HG03045 (cell line): Measurements from ENCODE around the gene PLEKHM3.
A peak's percentile ranks its signal among the peaks of the same experiment; 100 is the strongest.
"Not testable (repeated sequence)": the region's sequence is repeated elsewhere in the genome, so short reads cannot be mapped to it uniquely, and the experiment has no call there.

Experiments used
- ATAC-seq: cut with Tn5 transposase; IDR thresholded peaks from one replicate; pipeline ENCODE4 v1.9.1; 2021; ENCODE audit warnings: mild to moderate bottlenecking, moderate library complexity; ENCODE audit not compliant: unreplicated experiment

PLEKHM3 gene

GRCh38 chr2:207833251-207833751 lies 192.0 kb downstream of the PLEKHM3 start:
- peak; percentile 90 for ATAC-seq

- ATAC-seq = no peak
Observed at GRCh38 chr2:207831584-207832248, 193.6 kb downstream of the PLEKHM3 start.

GRCh38 chr2:207830778-207831438 lies 194.4 kb downstream of the PLEKHM3 start:
- no peak for ATAC-seq

GRCh38 chr2:207828361-207829057 lies 196.8 kb downstream of the PLEKHM3 start:
- no peak for ATAC-seq

GRCh38 chr2:207825978-207826377 lies 199.3 kb downstream of the PLEKHM3 start:
- ATAC-seq = no peak

- ATAC-seq = no peak
Observed at GRCh38 chr2:207825045-207825954, 200.0 kb downstream of the PLEKHM3 start.

GRCh38 chr2:207823865-207824264 lies 201.5 kb downstream of the PLEKHM3 start:
- ATAC-seq = no peak

- ATAC-seq = no peak
Observed at GRCh38 chr2:207819839-207820784, 205.2 kb downstream of the PLEKHM3 start.

GRCh38 chr2:207819021-207819797 lies 206.1 kb downstream of the PLEKHM3 start:
- ATAC-seq = no peak

- no peak for ATAC-seq
Observed at GRCh38 chr2:207816546-207816945, 208.8 kb downstream of the PLEKHM3 start.

GRCh38 chr2:207815254-207815653 lies 210.1 kb downstream of the PLEKHM3 start:
- ATAC-seq = no peak

- ATAC-seq = no peak
Observed at GRCh38 chr2:207813942-207814341, 211.4 kb downstream of the PLEKHM3 start.

- no peak for ATAC-seq
Observed at GRCh38 chr2:207813221-207813916, 212.0 kb downstream of the PLEKHM3 start.

- no peak for ATAC-seq
Observed at GRCh38 chr2:207812726-207813080, 212.6 kb downstream of the PLEKHM3 start.

- no peak for ATAC-seq
Observed at GRCh38 chr2:207812058-207812725, 213.1 kb downstream of the PLEKHM3 start.

- ATAC-seq = not testable (repeated sequence)
Observed at GRCh38 chr2:207811658-207812057, 213.7 kb downstream of the PLEKHM3 start.

- no peak for ATAC-seq
Observed at GRCh38 chr2:207810200-207810788, 215.0 kb downstream of the PLEKHM3 start.
